Dermis blood vessel endothelial cell (primary cell): ENCODE data around the gene ATP2A2. TPM values are rescaled to one million over a fixed set of nuclear protein-coding genes. Genes with fewer than 3 reads are reported as not detected.
"Not testable (repeated sequence)": the region's sequence is repeated elsewhere in the genome, so short reads cannot be mapped to it uniquely, and the experiment has no call there.

ENCODE experiments used
- DNase-seq: peaks from one replicate; pipeline ENCODE4 v3.0.0; 2010
- total RNA-seq: library from RNA; depleted of rRNA; stranded (reverse); fragments of >200 nt; gene quantifications from 2 replicates; pipeline ENCODE4 v1.2.3, GENCODE V29; 2014

Gene ATP2A2
- 84.6 and 176 TPM in 2 replicates for total RNA-seq

DNA sequence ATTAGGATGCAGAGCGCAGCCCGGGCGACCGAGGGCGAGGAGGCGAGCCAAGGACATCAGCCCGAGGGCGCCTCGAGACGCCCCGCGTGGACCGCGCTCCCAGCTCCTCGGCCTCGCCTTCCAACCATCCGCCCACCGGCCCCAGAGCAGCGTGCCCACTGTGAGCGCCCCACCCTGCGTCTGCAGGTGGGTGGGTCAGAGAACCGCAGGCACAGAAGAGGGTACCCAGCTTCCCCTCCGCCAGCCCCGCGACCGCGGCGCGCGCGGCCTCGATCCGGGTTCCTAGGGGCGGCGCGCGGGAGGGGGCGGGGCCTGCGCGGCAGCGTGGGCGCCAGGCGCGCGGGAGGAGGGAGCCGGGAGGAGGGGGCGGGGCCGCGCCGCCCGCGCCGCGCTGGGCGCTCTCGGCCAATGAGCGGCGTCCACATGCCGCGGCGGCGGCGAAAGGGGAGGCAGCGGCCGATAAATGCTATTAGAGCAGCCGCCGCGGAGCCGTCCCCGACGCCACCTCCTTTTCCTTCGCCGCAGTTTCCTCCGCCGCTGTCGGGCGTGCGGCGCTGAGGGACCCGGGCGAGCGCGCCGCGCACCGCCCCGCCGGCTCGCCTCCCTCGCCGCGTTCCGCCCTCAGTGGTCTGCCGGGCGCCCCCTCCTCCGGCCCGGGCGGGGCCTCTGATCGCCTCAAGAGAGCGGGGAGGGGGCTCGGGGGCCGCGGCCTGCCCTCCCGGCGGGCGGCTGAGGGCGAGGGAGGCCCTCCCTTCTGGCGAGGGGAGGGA lies at the start of gene ATP2A2:
Gene ATP2A2 (plus strand): TSS at position 469 of the 770 bp plus-strand sequence. CDS start 543 bp downstream, outside the sequence.
- peak; percentile 91 for DNase-seq

DNA sequence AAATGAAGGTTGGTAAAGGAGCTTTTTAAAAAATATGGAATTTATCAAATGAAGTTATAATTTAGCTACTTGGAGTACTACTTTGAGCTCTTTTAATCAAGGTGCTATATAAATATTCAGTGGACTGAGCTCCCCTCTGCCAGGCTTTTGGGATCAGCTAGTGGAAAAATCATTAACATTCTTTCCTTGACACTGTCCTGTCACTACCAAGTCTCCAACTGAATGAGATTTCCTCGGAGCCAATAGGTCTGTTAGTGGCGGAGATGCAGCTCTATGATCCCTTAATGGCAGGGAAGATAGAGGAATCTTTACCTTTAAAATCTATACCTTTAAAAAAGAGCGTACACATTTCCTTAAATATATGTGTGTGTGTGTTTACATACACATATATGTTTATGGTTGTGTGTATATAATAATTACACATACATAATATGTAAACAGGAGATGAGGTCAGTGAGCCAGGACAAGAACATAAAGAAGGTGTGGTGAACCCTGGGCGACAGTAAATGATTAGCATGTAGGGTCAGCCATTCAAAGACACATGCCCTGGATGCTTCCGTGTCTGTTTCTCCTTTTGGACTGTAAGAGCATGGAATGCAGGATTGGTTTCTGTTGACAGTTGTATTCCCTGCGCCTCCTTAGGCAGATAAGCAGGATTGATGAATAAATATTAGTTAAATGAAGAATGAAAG lies 47.7 kb upstream of the ATP2A2 start:
- no peak for DNase-seq

DNA sequence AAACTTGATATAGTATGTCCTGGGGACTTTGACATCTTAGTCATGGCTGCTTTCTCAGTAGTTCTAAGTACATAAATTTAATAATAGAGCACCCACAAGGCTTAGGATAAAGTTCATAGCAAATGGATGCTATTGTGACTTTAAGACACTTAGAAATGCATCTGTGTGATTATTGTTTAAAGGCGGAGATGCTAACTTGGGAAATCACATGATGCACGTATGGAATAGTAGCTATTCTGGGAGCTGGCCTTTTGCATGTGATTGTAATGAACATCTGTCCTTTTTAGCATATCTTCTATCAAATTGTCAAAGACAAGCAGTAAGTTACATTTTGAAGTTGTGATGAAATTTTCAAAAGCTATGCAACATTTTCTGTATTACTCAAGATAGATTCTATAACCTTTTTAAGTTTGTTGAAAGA lies 46.7 kb upstream of the ATP2A2 start:
- no peak for DNase-seq

GRCh38 chr12:110234755-110235154 lies 46.3 kb upstream of the ATP2A2 start:
- DNase-seq: no peak

- no peak for DNase-seq
Observed at GRCh38 chr12:110235383-110235782, 45.7 kb upstream of the ATP2A2 start.

- no peak for DNase-seq
Observed at GRCh38 chr12:110243227-110243626, 37.8 kb upstream of the ATP2A2 start.

DNA sequence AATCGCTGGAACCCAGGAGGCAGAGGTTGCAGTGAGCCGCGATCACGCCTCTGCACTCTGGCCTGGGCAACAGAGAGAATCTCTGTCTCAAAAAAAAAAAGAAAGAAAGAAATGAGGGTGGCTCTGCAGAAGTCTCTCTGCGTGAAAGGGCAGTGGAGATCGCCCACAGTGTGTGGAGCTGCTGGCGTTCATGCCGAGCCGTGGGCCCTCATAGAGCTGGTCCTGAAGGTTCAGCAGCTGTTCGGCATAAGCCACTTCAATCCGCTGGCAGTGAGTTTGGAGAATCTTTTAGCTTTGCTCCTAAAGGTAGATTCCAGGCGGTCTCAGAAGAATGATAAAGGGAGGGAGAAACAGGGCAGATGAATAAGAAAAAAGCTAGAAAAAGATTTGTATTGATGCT lies 36.7 kb upstream of the ATP2A2 start:
- no peak for DNase-seq

GRCh38 chr12:110244829-110245228 lies 36.2 kb upstream of the ATP2A2 start:
- no peak for DNase-seq

- peak; percentile 63 for DNase-seq
Observed at GRCh38 chr12:110245369-110245772, 35.7 kb upstream of the ATP2A2 start.

GRCh38 chr12:110246636-110247339 lies 34.3 kb upstream of the ATP2A2 start:
- no peak for DNase-seq

- no peak for DNase-seq
Observed at GRCh38 chr12:110247340-110248095, 33.5 kb upstream of the ATP2A2 start.

GRCh38 chr12:110248096-110248447 lies 33.0 kb upstream of the ATP2A2 start:
- no peak for DNase-seq

DNA sequence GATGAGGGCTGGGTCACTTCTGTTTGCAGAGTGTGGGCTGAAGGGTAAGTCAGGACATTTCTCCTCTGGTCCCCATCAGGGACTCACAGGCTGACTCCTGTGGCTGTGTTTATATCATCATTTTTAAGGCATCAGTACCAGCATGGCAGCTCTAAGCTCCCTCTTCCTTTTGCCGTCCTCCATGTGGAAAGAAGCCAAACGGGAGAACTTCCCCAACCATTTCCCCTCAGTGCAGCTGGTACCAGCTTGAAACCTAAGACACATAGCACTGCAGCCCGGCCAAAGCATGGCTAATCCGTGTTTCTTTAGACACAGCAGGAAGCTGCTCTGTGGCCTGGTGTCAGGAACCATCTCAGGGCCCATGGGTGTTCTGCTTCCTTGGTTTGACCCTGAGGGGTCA lies 31.9 kb upstream of the ATP2A2 start:
- DNase-seq: peak; percentile 43

DNA sequence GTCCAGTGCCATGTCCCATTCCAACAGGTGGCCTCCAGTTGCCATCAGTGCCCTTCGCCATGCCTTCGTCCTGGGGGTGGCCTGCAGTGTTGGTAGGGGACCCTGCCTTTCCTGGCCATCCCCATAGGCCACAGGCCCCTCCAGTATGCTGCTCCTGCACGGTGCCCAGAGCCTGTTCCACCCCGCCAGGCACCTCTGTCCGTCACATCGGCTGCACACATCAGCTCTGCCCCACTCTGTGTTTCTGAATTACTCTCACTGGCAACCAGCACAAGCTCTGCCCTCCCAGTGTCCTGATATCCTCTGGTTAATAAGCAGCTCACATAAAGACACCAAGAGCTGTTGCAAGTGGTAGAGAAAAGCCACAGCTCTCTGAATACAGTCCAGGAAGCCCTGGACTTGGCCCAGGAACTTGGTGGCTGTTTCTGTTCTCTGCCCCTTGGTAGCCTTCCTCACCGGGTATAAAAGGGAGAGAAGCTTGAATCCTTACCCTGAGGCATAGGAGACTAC lies 31.3 kb upstream of the ATP2A2 start:
- no peak for DNase-seq

GRCh38 chr12:110251381-110251780 lies 29.7 kb upstream of the ATP2A2 start:
- no peak for DNase-seq

- no peak for DNase-seq
Observed at GRCh38 chr12:110252716-110253115, 28.3 kb upstream of the ATP2A2 start.

- DNase-seq: no peak
Observed at GRCh38 chr12:110253176-110253575, 27.9 kb upstream of the ATP2A2 start.

GRCh38 chr12:110254971-110255540 lies 26.0 kb upstream of the ATP2A2 start:
- no peak for DNase-seq

DNA sequence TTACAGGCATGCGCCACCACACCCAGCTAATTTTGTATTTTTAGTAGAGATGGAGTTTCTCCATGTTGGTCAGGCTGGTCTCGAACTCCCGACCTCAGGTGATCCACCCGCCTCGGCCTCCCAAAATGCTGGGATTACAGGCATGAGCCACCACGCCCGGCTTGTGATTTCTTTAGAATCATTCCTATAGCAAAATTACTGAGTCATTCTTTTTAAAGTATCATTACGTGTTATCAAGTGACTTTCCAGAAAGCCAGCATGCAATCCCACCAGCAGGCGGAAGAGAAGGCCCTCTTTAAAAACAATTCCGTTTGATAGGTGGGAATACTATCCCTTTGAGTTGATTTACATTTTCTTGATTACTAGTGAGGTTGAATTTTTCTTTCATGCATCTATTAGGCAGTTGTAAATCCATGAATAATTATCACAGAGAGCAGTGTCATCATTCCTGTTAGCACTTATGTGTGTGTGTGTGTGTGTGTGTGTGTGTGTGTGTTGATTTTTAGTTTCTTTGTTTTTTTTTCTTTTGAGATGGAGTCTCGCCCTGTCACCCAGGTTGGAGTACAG lies 25.1 kb upstream of the ATP2A2 start:
- DNase-seq: not testable (repeated sequence)

DNA sequence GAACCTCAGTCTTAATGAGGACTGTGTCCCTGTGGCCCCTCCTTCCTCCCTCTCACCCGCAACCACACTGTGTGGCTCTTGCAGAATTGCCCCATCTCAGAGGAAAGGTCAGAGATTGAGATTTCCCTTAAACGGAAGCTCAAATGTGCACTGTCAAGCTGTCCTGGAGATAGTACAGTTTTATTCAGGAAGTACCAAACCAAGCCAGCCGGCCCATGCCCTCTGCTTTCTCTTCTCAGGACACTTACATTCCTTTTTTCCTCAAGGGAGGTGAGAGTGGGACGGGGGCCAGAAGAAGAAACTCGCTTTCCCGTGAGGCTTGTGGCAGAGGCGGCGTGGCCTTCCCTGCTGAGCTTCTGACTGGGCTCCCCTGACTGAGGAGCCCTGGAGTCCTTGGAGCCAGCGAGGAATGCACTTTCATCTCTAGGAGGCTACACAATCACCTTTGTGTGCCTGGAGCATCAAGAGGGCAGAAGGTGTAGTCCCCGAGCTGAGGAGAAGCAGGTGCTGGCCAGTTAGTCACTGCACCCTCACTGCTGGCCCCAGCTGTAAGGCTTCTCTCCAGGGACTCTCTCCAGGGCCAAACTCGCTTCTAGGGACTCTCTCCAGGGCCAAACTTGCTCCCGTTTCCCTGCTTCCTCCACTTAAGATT lies 24.1 kb upstream of the ATP2A2 start:
- no peak for DNase-seq

DNA sequence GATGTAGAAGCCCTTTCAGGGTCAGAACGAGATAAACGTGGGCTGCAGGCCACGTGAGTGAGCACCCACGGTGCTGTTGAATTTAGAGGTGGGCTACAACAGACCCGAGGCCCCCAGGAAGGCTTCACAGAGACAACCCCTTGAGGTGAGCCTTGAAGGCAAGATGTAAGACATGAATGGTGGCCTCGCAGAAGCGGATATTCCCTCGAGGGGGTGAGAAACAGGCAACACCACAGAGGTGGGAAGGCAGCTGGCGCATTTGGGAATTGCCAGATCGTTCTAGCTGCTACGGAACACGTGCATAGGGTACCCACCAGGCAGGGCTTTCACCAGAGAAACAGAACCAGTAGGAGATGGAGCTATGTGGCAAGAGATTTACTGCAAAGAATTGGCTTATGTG lies 22.6 kb upstream of the ATP2A2 start:
- no peak for DNase-seq
